GM19193 (cell line): ENCODE results near the gene KEL.

ENCODE experiments used
- POLR2A ChIP-seq: IDR thresholded peaks from 4 replicates; pipeline ENCODE4 v1.6.1; 2011; ENCODE audit not compliant: insufficient read depth, insufficient read length; ENCODE audit errors: extremely low read depth

Gene KEL

GRCh38 chr7:142943706-142944268, 18.4 kb downstream of the KEL start:
- TF ChIP-seq POLR2A, result no peak

GRCh38 chr7:142942746-142943145, 19.4 kb downstream of the KEL start:
- TF ChIP-seq POLR2A, result no peak

GRCh38 chr7:142941541-142941940, 20.6 kb downstream of the KEL start:
- TF ChIP-seq POLR2A, result no peak

- TF ChIP-seq POLR2A, result no peak
These were observed 21.1 kb downstream of the KEL start for GRCh38 chr7:142940966-142941535.

GRCh38 chr7:142939226-142939910, 22.8 kb downstream of the KEL start, which contains the start of gene LLCFC1:
TSS of gene LLCFC1 (plus strand) at chr7:142939484. CDS start at chr7:142939622, 138 bp downstream.
- TF ChIP-seq POLR2A, result no peak

GRCh38 chr7:142938611-142939010, 23.6 kb downstream of the KEL start:
- TF ChIP-seq POLR2A, result no peak

- no peak for TF ChIP-seq POLR2A
These were observed 26.1 kb downstream of the KEL start for GRCh38 chr7:142935941-142936565.

GRCh38 chr7:142934056-142934455, 28.1 kb downstream of the KEL start:
- no peak for TF ChIP-seq POLR2A

- TF ChIP-seq POLR2A, result no peak
These were observed 28.5 kb downstream of the KEL start, which contains the start of gene TRPV5 for GRCh38 chr7:142933624-142934023. TSS of gene TRPV5 (minus strand) at chr7:142933746. CDS start at chr7:142933459, 287 bp downstream.

GRCh38 chr7:142933092-142933475, 29.1 kb downstream of the KEL start:
- TF ChIP-seq POLR2A, result no peak

GRCh38 chr7:142932386-142933091, 29.6 kb downstream of the KEL start:
- no peak for TF ChIP-seq POLR2A

- no peak for TF ChIP-seq POLR2A
These were observed 31.9 kb downstream of the KEL start for GRCh38 chr7:142930126-142930730.

GRCh38 chr7:142927949-142928348, 34.2 kb downstream of the KEL start:
- TF ChIP-seq POLR2A, result no peak

- no peak for TF ChIP-seq POLR2A
These were observed 34.9 kb downstream of the KEL start for GRCh38 chr7:142927085-142927745.
